Measurements from ENCODE around the gene ZNHIT1. TPM values are rescaled to one million over a fixed set of nuclear protein-coding genes. Genes with fewer than 3 reads are reported as not detected.
"Not testable (repeated sequence)": the region's sequence is repeated elsewhere in the genome, so short reads cannot be mapped to it uniquely, and the experiment has no call there.

The ZNHIT1 gene
- total and polyA plus RNA-seq, 8 donors = 25.7 to 92.3 (median 35.5) TPM

- 73 to 76% methylated on average over 8 of the region's 8 CpGs for WGBS, 2 donors
- DNase-seq (no peak), ATAC-seq (no peak), FAIRE-seq (no peak)
- Histone ChIP-seq H3K27ac (no peak overlapping the region), H3K4me3 (no peak overlapping the region), H3K27me3 (no peaks in the 10 kb centered on the region), H3K4me1 (no peaks in the 10 kb centered on the region), H3K9me3 (no peaks in the 10 kb centered on the region), H3K36me3 (no peaks in the 10 kb centered on the region)
- intact Hi-C loops (cut with DNase I) = no loop called here
- TF ChIP-seq CTCF (IDR thresholded peaks at IDR 0.05) = no peak
Measured at GRCh38 chr7:101189109-101189508, 28.9 kb upstream of the ZNHIT1 start.

GRCh38 chr7:101195884-101196283 is 22.1 kb upstream of the ZNHIT1 start:
- no peaks in the 10 kb centered on the region for H3K9me3 ChIP-seq
- no peaks in the 10 kb centered on the region for H3K36me3 ChIP-seq
- no peak for TF ChIP-seq CTCF (IDR thresholded peaks at IDR 0.05)
- no peak for ATAC-seq
- no peak overlapping the region for H3K27ac ChIP-seq
- H3K4me1 ChIP-seq = no peaks in the 10 kb centered on the region
- H3K4me3 ChIP-seq = no peak overlapping the region
- WGBS, 2 donors = 83 to 84% methylated on average over 17 of the region's 17 CpGs
- H3K27me3 ChIP-seq = no peaks in the 10 kb centered on the region
- FAIRE-seq = no peak
- intact Hi-C loops (cut with DNase I) = loop anchor here in 2 of 3 donors (10.0 kb wide), 1 partner anchor 51 kb away; no protein-coding TSS in a partner anchor
- no peak for DNase-seq

- Histone ChIP-seq H3K4me1 (peaks cover 0 to 3% (median 0%) of the 10 kb centered on the region in 3 donors), H3K27ac (no peak overlapping the region), H3K36me3 (no peaks in the 10 kb centered on the region), H3K4me3 (no peak overlapping the region), H3K27me3 (peaks cover 0 to 2% (median 0%) of the 10 kb centered on the region in 4 donors), H3K9me3 (no peaks in the 10 kb centered on the region)
- ATAC-seq (no peak), FAIRE-seq (no peak), DNase-seq (no peak)
- no peak for TF ChIP-seq CTCF (IDR thresholded peaks at IDR 0.05)
- 72 to 73% methylated on average over 21 of the region's 21 CpGs for WGBS, 2 donors
- intact Hi-C loops (cut with DNase I) = loop anchor here in 2 of 3 donors (10.0 kb wide), 1 partner anchor 53 kb away; no protein-coding TSS in a partner anchor
Measured at GRCh38 chr7:101197991-101198390, 20.0 kb upstream of the ZNHIT1 start.

- Histone ChIP-seq H3K9me3 (no peaks in the 10 kb centered on the region), H3K36me3 (no peaks in the 10 kb centered on the region), H3K27me3 (peaks cover 0 to 2% (median 0%) of the 10 kb centered on the region in 4 donors), H3K4me3 (no peak overlapping the region), H3K27ac (no peak overlapping the region), H3K4me1 (peaks cover 0 to 3% (median 0%) of the 10 kb centered on the region in 3 donors)
- DNase-seq (no peak), ATAC-seq (no peak), FAIRE-seq (no peak)
- WGBS, 2 donors = 64 to 68% methylated on average over 14 of the region's 14 CpGs
- intact Hi-C loops (cut with DNase I) = loop anchor here in 2 of 3 donors (10.0 kb wide), 1 partner anchor 54 kb away; no protein-coding TSS in a partner anchor
- TF ChIP-seq CTCF (IDR thresholded peaks at IDR 0.05) = no peak
Measured at GRCh38 chr7:101198476-101198875, 19.5 kb upstream of the ZNHIT1 start.

GRCh38 chr7:101199522-101199921 is 18.4 kb upstream of the ZNHIT1 start:
- not testable (repeated sequence) for ATAC-seq, FAIRE-seq, H3K9me3 ChIP-seq, H3K36me3 ChIP-seq, H3K4me3 ChIP-seq, DNase-seq, H3K4me1 ChIP-seq, H3K27ac ChIP-seq, H3K27me3 ChIP-seq
- intact Hi-C loops (cut with DNase I) = loop anchor here in 2 of 3 donors (10.0 kb wide), 1 partner anchor 55 kb away; no protein-coding TSS in a partner anchor
- 89 to 95% methylated on average over 10 of the region's 10 CpGs for WGBS, 2 donors

Measured in pancreas (tissue), 10 donors.